Activated naive CD4-positive, alpha-beta T cell (primary cell): Measurements from ENCODE around the gene PPP1R2.

Experiments
- DNase-seq, 4 experiments: peaks; one replicate each; lab custom pipeline; 2025; lab: John Stamatoyannopoulos, UW

Gene PPP1R2

DNA sequence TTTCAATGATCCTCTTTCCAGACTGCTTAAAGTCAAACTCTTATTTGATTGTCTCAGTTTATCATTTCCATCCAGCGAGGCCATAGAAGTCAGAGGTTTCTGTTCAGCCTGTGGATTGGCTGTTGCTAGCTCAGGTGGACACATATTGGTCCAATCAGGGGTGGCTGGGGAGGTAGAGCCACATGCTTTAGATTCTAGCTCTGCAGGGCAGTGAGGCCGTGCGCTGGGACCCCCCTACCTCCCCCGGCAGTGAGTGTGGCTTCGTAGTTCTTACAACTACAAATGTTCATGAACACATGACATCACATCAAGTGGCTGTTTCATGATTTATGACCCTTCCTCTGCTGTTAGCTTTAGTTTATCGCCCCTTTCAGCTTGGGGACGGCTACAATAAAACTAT, 22.6 kb upstream of the PPP1R2 start:
- DNase-seq: no peak

DNA sequence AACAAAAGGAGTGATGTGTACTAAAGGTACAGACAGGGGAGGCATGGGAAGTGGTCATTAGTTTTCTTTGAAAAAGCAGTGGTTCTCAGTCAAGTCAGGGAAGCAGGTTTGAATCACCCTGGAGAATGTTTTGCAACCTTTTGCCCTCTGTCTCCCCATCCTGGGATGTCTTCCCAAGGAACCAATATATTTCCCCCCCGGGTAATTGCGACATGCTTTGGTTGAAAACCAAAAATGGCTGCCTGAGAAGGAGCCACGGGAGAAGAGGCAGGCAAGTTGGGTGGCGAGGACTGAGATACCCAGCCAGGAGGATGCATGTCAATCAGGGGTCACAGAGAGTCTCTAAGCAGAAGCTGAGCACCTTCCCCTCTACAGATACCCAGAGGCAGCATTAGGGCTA, 20.2 kb upstream of the PPP1R2 start:
- DNase-seq: no peak

DNA sequence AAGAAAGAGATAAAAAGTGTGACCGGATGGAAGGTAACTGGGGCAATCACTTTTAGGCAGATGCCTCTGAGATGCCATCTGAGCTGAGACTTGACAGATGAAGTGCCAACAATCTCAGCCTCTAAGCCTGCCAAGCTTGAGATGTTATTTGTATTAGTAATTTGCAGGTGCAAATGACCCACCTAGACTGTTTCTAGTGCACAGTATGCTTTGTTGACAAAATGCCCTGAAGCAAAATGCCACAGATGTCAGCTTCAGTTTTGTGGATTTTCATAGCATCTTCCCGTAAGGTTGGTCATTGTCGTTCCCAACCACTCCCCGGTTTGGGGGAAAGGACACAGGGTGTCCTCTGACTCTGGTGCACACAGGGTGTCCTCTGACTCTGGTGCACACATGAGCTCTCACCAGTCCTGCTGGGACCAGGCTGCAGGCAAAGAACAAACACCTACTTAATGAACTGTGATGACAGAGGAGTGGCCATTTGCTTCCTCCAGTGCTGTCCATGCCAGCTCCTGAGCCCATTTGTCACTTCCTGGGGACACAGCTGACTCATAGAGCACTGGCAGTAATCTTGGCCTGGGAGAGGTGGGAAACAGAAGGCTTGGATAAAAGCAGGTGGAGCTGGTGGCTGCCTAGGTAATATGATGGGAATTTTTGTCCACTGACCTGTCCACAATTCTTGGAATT, 16.7 kb upstream of the PPP1R2 start:
- DNase-seq: no peak

DNA sequence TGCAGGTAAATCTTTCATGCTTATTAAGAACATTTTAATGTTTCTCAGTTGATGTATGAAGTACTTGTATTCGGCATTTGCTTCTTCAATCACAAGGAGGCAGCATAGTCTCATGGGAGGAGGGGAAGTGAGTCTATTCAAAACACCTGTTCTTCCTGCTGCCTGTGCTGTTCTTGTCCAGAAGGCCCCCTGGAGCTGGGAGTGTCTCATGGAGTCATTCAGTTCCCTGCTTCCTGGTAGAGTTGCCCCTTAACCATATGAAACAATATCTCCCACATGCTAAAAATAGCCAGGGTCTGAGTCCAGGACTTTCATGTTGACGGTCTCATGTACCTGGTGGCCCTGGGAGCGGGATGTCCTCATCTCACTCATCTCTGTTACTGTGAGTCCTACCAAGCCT, 15.5 kb upstream of the PPP1R2 start:
- no peak for DNase-seq

DNA sequence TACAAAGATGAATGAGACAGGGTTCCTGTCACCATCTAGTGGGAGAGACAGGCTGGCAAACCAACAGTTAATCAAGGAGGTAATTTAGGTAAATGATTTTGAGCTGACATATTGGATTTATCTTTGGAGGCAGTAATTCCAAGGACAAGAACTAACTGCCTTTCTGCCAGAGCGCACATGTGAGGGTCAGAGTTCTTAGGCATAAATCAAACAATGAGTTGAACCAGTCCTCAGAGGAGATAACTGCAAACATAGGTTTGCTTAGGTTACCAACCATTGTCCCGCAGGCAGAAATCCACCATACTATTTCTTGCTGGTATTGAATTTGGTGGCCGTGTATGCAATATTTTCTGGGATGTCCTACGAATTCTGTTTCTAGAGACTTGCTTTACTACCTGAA, 14.2 kb upstream of the PPP1R2 start:
- no peak for DNase-seq

DNA sequence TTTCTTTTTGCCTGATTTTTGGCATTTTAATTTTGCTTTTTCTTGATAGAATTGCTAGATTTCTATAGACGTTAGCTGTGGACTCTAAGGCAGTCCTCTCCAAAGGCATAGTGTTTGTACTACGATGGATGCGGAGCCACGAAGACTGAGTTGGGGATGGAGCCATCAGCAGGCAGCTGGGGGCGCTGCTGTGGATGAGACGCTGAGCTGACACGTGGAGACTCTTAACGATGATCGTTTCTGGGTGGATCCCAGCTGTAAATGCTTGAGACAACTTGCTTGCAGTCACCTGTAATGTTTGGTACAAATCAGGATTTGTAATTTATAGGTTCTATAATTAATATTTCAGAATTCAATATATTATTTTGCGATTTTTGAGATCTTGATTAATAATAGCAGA, 13.3 kb upstream of the PPP1R2 start:
- peak in 1 of 4 experiments; percentile 20 for DNase-seq

DNA sequence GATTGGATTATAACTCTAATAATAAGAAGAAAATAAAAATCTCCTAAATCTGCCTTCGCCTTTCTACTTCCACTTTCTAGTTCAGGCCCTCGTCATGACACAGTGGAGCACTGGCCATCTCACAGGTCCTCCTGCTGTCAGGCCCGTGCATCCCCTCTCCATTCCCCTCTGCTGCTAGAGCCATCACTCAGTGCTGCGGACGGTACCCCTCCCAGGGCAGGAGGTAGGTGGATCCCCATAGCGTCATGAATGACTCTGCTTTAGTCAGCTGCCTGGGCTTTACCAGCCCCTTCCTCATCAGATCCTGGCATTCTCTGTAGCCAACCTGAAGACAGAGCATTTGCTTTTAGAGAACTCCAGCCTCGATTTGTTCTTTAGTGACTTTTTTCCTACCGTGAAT, 12.0 kb upstream of the PPP1R2 start:
- no peak for DNase-seq

DNA sequence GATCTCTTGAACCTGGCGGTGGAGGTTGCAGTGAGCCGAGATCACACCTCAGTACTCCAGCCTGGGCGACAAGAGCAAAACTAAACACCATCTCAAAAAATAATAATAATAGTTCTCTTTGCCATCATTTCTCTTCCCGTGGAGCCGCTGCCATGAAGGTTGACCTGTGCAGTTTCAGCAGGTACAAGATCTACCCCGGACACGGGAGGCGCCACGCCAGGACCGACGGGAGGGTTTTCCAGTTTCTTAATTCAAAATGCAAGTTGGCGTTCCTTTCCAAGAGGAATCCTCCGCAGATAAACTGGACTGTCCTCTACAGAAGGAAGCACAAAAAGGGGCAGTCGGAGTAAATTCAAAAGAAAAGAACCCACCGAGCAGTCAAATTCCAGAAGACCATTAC, 11.3 kb upstream of the PPP1R2 start:
- DNase-seq: no peak

DNA sequence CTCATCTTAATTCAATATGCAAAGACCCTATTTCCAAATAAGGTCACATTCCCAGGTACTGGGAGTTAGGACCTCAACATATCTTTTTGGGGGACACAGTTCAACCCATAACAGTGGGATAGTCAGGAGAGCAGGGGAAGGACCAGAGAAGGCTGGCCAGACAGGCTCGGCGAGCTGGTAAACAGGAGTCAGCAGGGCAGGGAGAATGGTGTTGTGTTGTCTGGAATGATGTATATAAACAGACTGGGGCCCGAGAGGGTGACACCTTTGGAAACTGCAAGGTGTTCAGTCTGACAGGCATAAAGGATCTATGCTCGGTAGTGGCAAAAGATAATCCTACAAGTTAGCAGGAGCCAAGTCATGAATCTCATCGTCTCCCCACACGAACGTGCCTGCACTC, 10.1 kb upstream of the PPP1R2 start:
- no peak for DNase-seq

DNA sequence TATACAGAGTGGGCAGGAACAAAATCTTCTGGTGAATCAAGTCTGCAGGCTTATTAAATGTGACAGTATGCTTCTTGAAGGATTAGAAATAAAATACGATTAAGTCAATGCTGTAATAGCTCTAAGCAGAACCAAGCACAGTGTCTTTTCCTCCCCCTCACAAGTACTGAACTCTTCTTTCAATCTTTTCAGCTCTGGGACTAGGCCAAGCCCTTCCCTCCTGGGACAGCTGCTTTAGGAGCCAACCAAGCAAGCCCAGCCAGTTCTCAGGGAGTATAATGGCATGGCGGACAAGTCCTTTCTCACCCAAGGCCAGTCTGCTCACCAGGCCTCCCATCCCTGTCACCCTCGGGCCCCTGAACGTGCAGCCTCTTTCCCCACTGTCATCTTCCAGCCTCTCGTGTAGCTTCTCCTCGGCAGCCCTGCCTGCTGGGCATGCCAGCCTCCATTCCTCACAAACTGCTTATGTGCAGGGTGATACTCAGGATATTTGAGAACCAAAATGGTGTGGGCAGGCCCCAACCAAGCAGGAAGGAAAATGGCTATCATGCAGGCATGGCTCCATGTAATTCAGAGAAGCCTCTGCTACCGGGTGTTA, 8.4 kb upstream of the PPP1R2 start:
- DNase-seq: no peak

DNA sequence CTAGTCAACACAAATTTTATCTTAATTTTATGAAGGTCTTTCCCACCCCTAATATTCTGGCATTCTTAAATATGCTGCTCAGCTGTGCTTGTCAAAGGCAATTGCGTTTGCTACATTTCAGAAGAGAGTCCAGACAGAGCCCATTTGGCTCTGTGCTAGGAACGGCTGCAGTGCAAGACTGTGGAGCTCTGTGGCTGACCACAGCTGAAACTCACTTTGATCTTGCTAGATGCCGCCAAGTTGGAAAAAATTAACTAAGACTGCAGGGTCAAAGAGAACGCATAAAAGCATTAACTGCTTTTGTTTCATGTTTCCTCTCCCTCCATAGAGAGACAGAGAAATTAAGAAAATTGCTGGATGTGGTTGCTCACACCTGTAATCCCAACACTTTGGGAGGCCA, 7.6 kb upstream of the PPP1R2 start:
- no peak for DNase-seq

DNA sequence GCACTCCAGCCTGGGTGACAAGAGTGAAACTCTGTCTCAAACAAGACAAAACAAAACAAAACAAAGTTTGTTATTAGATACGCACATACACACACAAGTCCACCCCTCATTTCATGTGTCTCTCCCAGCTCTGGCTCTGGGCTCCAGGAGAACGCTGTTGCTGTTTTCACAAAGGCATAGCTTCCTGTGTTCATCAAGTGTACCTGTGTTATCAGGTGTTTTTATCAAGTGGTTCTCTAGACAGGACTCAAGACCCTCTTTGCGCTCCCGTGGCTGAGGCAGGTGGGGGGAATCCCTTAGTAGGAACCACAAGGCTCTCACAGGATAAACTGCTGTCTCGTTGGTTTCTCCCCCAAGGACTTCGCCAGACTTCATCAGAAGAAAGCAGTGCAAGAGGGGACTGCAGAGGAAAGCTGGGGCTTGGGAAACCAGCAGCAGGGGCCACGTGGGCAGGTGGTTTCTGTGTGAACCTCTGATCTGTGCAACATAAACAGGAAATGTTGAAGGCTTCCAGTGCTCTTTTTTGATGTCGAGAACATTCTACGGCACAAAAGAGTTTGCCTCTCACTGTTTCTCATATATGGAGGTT, 6.9 kb upstream of the PPP1R2 start:
- DNase-seq: peak in 3 of 4 experiments; percentile 34 to 74 (median 65)

DNA sequence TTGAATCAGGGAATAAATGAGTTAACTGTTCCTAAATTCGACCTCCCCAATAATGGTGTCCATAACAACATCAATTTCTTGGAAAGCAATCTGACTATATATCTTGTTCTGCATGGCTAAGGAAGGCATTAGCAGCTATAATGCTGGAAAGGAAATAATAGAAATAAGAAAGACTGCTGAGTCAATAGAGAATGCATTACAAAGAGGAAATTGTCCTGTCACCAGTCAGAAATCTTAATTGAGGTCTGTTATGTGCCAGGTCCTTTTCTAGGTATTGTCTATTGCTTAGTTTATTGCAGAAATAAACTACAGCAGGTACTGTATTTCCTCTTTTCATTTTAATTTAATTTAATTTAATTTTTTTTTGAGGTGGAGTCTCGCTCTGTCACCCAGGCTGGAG, 5.9 kb upstream of the PPP1R2 start:
- no peak for DNase-seq

DNA sequence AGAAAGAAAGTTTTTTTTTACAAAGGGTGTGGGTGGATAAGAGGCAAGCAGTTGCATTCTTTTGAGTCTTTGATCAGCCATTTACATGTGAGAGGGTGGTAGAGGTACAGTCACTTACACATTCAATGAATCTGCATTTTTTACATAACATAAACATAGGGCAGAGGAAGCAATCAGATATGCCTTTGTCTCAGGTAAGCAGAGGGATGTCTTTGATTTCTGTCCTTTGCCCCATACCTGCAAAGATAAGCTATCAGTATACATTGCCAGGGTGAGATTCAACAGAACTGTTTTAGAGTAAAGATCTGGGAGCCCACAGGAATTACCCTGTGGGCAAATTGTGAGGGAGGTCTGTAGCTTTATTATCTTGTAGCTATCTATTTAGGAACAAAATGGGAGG, 5.4 kb upstream of the PPP1R2 start:
- no peak for DNase-seq

DNA sequence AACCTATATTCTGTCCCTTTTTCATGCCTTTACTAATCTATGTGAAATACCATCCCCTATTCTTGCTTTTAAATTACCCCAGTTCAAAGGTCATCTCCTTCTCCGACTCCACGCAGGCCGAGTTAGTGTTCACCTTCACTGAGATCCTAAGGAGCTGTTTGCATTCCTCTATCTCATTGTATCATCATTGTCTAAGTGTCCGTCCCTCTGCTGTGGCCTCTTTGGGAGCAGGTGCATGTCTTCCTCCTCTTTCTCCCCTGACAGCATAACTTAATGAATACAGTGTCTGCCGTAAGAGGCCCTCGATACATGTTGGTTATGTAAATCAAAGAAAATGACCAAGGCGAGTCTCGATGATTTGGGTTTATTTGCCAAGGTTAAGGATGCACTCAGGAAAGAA, 4.9 kb upstream of the PPP1R2 start:
- no peak for DNase-seq

DNA sequence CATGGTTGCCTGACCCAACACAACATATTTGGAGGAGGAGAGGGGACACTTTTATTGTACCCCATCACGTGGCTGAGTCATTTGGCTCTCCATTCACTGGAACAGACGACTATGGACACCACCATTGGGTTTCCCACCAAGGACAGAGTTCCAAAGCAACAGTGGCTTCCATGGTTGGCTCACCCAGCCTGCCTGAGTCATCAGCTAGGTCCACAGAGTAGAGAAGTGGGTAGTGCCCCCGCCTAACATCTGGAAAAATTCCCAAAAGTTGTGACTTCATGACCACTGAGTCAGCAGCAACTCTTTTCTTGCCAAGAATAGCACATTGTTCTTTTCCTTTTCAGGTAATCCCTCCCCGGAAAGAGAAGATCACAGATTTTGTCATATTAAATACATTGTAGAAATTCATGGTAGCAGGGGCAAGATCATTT, 3.0 kb upstream of the PPP1R2 start:
- DNase-seq: no peak

DNA sequence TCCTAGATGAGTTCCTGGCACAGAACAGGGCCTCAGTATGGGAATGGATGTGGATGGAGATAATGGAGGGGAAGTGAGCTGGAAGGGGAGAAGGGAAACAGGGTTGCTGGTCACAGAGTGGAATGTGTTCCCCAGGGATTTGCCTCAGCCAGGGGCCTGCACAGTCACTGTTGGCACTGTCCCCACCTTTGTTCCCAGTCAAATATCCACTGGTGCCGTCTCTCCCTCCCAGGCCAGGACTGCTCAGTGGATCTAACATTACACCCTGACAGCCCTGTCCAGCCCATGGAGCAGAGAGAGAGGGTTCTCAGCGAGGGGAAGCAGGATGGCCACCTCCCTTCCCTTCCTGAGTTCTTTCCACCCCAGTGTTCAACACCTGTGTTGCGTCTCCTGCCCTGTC, 1.5 kb upstream of the PPP1R2 start:
- DNase-seq: no peak

DNA sequence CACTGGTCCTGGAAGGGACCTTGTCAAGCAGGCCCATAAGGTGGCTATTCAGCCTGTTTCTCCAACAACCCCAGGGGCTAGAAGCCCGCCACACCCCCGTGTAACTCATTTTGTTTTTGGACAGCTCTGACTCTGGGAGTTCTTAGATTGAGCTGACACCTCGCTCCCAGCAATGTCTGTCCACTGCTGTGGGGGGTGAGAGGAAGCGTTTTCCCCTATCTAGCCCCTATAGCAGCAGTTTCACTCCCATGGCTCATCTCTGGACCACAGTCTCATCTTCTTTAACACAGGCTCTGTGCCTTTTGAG, 1.1 kb upstream of the PPP1R2 start:
- no peak for DNase-seq

DNA sequence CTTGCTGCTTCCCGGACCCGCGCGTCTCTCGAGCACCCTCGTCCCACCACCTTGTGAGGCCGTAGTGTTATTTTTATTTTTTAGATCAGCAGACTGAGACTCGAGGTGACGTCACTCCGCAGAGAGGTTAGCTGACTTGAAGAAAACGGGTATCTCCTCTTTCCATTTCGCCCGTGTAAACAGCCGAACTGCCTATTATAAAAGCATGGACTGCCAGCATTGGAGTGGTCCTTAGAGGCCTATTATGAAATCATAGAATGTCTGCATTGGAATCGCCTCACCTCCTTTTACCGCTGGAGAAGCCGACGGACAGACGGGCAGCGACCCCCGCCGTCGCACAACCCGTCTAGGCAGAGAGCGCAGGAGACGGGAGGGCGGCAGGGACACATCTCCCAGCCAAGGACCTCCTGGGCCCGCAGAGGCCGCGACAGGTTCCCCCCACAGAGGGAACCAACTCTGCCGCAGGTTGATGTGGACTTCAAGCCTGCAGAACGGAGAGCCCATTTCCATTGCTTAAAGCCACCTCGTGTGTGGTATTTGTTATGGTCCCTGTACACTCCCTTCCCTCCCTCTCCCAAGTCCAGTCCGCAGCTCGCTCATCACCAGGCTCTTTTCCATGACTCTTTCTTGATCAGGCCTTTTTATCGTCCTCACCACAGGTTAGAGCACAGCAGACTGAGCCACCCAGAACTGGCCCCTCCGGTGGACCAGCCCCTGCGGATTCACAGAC, 540 bp upstream of the PPP1R2 start:
- no peak for DNase-seq

DNA sequence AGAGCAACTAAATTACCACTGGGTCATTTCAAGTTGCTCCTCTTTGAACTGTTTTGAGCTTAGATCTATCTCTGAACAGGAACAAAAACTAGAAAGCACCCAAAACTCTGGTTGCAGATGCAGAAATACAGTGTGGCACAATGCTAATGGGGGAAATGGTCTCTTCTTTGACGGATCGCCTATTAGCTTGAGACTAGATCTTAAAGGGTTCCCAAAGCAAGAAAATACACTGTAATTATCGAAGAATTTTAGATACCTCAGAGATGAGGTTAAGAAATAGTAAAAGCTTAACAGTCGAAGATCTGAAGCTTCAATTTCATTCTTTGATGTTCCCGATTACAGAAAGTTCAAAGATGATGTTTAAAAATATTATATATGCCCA, 818 bp downstream of the PPP1R2 start:
- no peak for DNase-seq

DNA sequence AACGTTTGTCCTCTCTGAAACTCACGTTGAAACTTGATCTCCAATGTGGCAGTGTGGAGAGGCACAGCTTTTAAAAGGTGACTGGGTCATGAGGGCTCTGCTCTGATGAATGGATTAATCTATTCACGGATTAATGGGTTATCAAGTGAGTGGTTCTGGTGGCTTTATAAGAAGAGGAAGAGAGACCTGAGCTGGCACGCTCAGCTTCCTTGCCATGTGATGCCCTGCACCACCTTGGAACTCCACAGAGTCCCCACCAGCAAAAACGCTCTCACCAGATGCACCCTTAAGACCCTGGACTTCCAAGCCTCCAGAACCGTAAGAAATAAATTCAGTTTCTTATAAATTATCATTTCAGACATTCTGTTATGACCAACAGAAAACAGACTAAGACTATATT, 2.6 kb downstream of the PPP1R2 start:
- DNase-seq: no peak

DNA sequence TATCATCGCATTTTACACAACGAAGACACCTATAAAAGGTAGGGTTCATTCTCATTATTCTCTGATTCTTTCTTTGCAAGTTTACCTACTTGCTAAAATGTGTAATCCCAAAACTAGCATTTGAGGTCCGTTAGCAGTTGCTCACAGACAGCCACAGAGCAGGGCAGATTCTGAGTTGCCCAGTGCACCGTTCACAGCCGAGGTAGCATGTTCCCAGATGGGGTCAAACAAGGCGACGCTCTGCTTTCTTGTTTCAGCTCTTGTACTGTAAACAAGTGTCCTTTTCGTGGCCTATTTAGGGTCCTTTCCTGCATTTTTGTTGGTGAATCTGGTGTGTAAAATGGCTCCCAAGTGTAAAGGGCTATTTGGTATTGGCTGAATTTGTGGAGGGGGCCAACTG, 3.1 kb downstream of the PPP1R2 start:
- no peak for DNase-seq

DNA sequence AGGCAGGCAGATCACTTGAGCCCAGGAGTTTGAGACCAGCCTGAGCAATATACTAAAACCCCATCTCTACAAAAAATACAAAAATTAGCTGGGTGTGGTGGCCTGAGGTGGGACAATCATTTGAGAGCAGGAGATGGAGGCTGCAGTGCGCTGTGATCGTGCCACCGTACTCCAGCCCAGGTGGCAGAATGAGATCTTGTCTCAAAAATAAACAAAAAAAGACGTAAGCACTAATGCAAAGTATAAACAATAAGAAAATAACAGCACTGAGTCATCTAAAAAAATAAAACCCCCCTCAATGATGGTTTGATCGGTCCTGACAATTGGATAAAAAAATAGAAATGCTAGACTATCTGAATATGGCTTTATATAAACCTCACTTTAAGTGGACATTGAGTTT, 3.6 kb downstream of the PPP1R2 start:
- DNase-seq: no peak
